ENCODE data around the gene UBL4A.

- TF ChIP-seq CTCF (conservative IDR thresholded peaks at IDR 0.05 in 1 of 2, IDR thresholded peaks at IDR 0.05 in 1 of 2; ENCODE audit: extremely low read depth in 1 of 2, insufficient read depth in 1 of 2, low read depth in 1 of 2, low read length in 2 of 2) (no peak), EZH2 (IDR thresholded peaks at IDR 0.05; ENCODE audit: borderline replicate concordance, low read length) (no peak)
Observed at GRCh38 chrX:154441564-154441963, 44.9 kb downstream of the UBL4A start.

Measured in mammary epithelial cell (primary cell).